ENCODE results near the gene SGK1. TPM values are rescaled to one million over a fixed set of nuclear protein-coding genes. Genes with fewer than 3 reads are reported as not detected.
A peak's percentile ranks its signal among the peaks of the same experiment; 100 is the strongest.

Gene SGK1
- polyA plus RNA-seq, 1 of the 3 experiments (the other 2 are of a cell fraction): 440 TPM

- H3K79me2 ChIP-seq (ENCODE audit: insufficient read depth): no peaks in the 10 kb centered on the region
- H3K36me3 ChIP-seq (replicated peaks in 1 of 2; ENCODE audit: control insufficient read depth in 1 of 2, insufficient read depth in 2 of 2, low read length in 1 of 2): no peaks in the 10 kb centered on the region
- H3K27me3 ChIP-seq (ENCODE audit: insufficient read depth): no peaks in the 10 kb centered on the region
- POLR2A ChIA-PET: no interaction called here
- H4K20me1 ChIP-seq (ENCODE audit: insufficient read depth): no peaks in the 10 kb centered on the region
- peak overlapping the region in 1 of 2 experiments; percentile 94; a peak in 2 of 4 replicates for H3K27ac ChIP-seq (ENCODE audit: low read depth in 2 of 2, low read length in 1 of 2)
- no peaks in the 10 kb centered on the region for H3K9me3 ChIP-seq
- no peak overlapping the region for H3K4me3 ChIP-seq (ENCODE audit: low read depth in 2 of 2, low read length in 1 of 2)
- H3F3A ChIP-seq (replicated peaks; ENCODE audit: insufficient read depth): peaks cover 23% of the 10 kb centered on the region
- no peak for DNase-seq
- 85% methylated on average over 20 of the region's 22 CpGs for WGBS (ENCODE audit: low lambda C conversion rate)
- no peak overlapping the region for H2AFZ ChIP-seq (ENCODE audit: low read depth)
- peak overlapping the region; percentile 12; the same call in 1 of the 2 replicates for H3K9ac ChIP-seq
- CTCF ChIA-PET: no interaction called here
- peaks cover 0 to 5% of the 10 kb centered on the region in 2 experiments; a peak in 1 of 4 replicates for H3K4me1 ChIP-seq (ENCODE audit: control insufficient read depth in 1 of 2, insufficient read depth in 2 of 2, low read depth in 1 of 2, low read length in 1 of 2)
- peak overlapping the region; percentile 65; the same call in 1 of the 2 replicates for H3K4me2 ChIP-seq
- TF ChIP-seq SIN3A (IDR thresholded peaks at IDR 0.05; ENCODE audit: borderline replicate concordance, low read depth, low read length): no peak
- TF ChIP-seq ZBTB33 (IDR thresholded peaks at IDR 0.05; ENCODE audit: borderline replicate concordance, low read depth): no peak
- peak; percentile 73 for TF ChIP-seq JUND (IDR thresholded peaks at IDR 0.05)
- peak; percentile 30; the same call in 1 of the 2 replicates for TF ChIP-seq TEAD4 (IDR thresholded peaks at IDR 0.05; ENCODE audit: borderline replicate concordance, insufficient read depth)
- TF ChIP-seq FOSL2 (IDR thresholded peaks at IDR 0.05; ENCODE audit: borderline replicate concordance, low read depth): peak; percentile 68
- TF ChIP-seq RAD21 (IDR thresholded peaks at IDR 0.05; ENCODE audit: low read length): no peak
- TF ChIP-seq MAX (IDR thresholded peaks at IDR 0.05; ENCODE audit: low read depth): peak; percentile 35; the same call in 1 of the 2 replicates
- no peak for TF ChIP-seq EZH2phosphoT487 (IDR thresholded peaks at IDR 0.05; ENCODE audit: borderline replicate concordance, low read depth)
- no peak for TF ChIP-seq RCOR1 (IDR thresholded peaks at IDR 0.05; ENCODE audit: low read length)
- TF ChIP-seq MXI1 (IDR thresholded peaks at IDR 0.05; ENCODE audit: low read depth, low read length): no peak
- TF ChIP-seq GATA2 (CRISPR knock-in tag; IDR thresholded peaks at IDR 0.05): no peak
- TF ChIP-seq TAF1 (IDR thresholded peaks at IDR 0.05; ENCODE audit: borderline replicate concordance, low read depth, low read length): no peak
- no peak for TF ChIP-seq NRF1 (IDR thresholded peaks at IDR 0.05; ENCODE audit: low read depth, low read length)
- TF ChIP-seq RXRA (IDR thresholded peaks at IDR 0.05; ENCODE audit: borderline replicate concordance, low read depth): 0 out of 2 replicates have a peak, but pooled peaks have one; percentile 8
- TF ChIP-seq EP300 (IDR thresholded peaks at IDR 0.05; ENCODE audit: borderline replicate concordance in 1 of 2, low read depth in 1 of 2, low read length in 1 of 2): peak in 1 of 2 experiments; percentile 70; a peak in 1 of 4 replicates
- TF ChIP-seq TCF12 (IDR thresholded peaks at IDR 0.05): peak; percentile 55; the same call in 1 of the 2 replicates
- TF ChIP-seq RFX5 (IDR thresholded peaks at IDR 0.05; ENCODE audit: low read length): no peak
- TF ChIP-seq FOXJ3 (CRISPR knock-in tag; IDR thresholded peaks at IDR 0.05): no peak
- TF ChIP-seq NFIC (IDR thresholded peaks at IDR 0.05; ENCODE audit: borderline replicate concordance): peak; percentile 83
- no peak for TF ChIP-seq MEF2A (IDR thresholded peaks at IDR 0.05; ENCODE audit: borderline replicate concordance, low read depth)
- no peak for TF ChIP-seq USF1 (IDR thresholded peaks at IDR 0.05; ENCODE audit: borderline replicate concordance, low read depth)
- TF ChIP-seq PBX3 (IDR thresholded peaks at IDR 0.05): peak; percentile 49; the same call in 1 of the 2 replicates
- no peaks in the 10 kb centered on the region for H3K9me2 ChIP-seq
These were observed 30.2 kb upstream of the SGK1 start for GRCh38 chr6:134347885-134348805.

All from SK-N-SH (cell line).